Measurements from ENCODE around the gene SLC26A3.

Gene SLC26A3

GRCh38 chr7:107725138-107725740, 77.8 kb downstream of the SLC26A3 start:
- Histone ChIP-seq H3K4me1 (ENCODE audit: insufficient read depth, low read length) (no peaks in the 10 kb centered on the region), H2AFZ (ENCODE audit: low read depth, low read length) (no peak overlapping the region), H3K4me3 (ENCODE audit: low read length) (no peak overlapping the region), H3K9me3 (ENCODE audit: low read length) (no peaks in the 10 kb centered on the region), H3K36me3 (ENCODE audit: insufficient read depth, low read length) (no peaks in the 10 kb centered on the region), H3K27me3 (ENCODE audit: insufficient read depth, low read length) (peaks cover 2% of the 10 kb centered on the region)

- Histone ChIP-seq H3K4me1 (ENCODE audit: insufficient read depth, low read length) (no peaks in the 10 kb centered on the region), H2AFZ (ENCODE audit: low read depth, low read length) (no peak overlapping the region), H3K4me3 (ENCODE audit: low read length) (no peak overlapping the region), H3K9me3 (ENCODE audit: low read length) (no peaks in the 10 kb centered on the region), H3K27me3 (ENCODE audit: insufficient read depth, low read length) (peaks cover 2% of the 10 kb centered on the region), H3K36me3 (ENCODE audit: insufficient read depth, low read length) (no peaks in the 10 kb centered on the region)
Measured at GRCh38 chr7:107723255-107723654, 79.8 kb downstream of the SLC26A3 start.

- H3K36me3 ChIP-seq (ENCODE audit: insufficient read depth, low read length): no peaks in the 10 kb centered on the region
- H3K4me3 ChIP-seq (ENCODE audit: low read length): no peak overlapping the region
- no peaks in the 10 kb centered on the region for H3K27me3 ChIP-seq (ENCODE audit: insufficient read depth, low read length)
- no peaks in the 10 kb centered on the region for H3K9me3 ChIP-seq (ENCODE audit: low read length)
- no peaks in the 10 kb centered on the region for H3K4me1 ChIP-seq (ENCODE audit: insufficient read depth, low read length)
- H2AFZ ChIP-seq (ENCODE audit: low read depth, low read length): no peak overlapping the region
Measured at GRCh38 chr7:107721286-107721685, 81.7 kb downstream of the SLC26A3 start.

- H2AFZ ChIP-seq (ENCODE audit: low read depth, low read length): no peak overlapping the region
- H3K9me3 ChIP-seq (ENCODE audit: low read length): no peaks in the 10 kb centered on the region
- no peak overlapping the region for H3K4me3 ChIP-seq (ENCODE audit: low read length)
- H3K36me3 ChIP-seq (ENCODE audit: insufficient read depth, low read length): no peaks in the 10 kb centered on the region
- H3K27me3 ChIP-seq (ENCODE audit: insufficient read depth, low read length): no peaks in the 10 kb centered on the region
- H3K4me1 ChIP-seq (ENCODE audit: insufficient read depth, low read length): no peaks in the 10 kb centered on the region
Measured at GRCh38 chr7:107718456-107719193, 84.4 kb downstream of the SLC26A3 start.

GRCh38 chr7:107715531-107715930, 87.5 kb downstream of the SLC26A3 start:
- no peak overlapping the region for H3K4me3 ChIP-seq (ENCODE audit: low read length)
- no peaks in the 10 kb centered on the region for H3K4me1 ChIP-seq (ENCODE audit: insufficient read depth, low read length)
- H3K9me3 ChIP-seq (ENCODE audit: low read length): no peaks in the 10 kb centered on the region
- H3K36me3 ChIP-seq (ENCODE audit: insufficient read depth, low read length): no peaks in the 10 kb centered on the region
- no peaks in the 10 kb centered on the region for H3K27me3 ChIP-seq (ENCODE audit: insufficient read depth, low read length)
- H2AFZ ChIP-seq (ENCODE audit: low read depth, low read length): no peak overlapping the region
